HT1080 (cell line): ENCODE data around the gene SLC22A31. TPM values are rescaled to one million over a fixed set of nuclear protein-coding genes. Genes with fewer than 3 reads are reported as not detected.
"Not testable (repeated sequence)": the region's sequence is repeated elsewhere in the genome, so short reads cannot be mapped to it uniquely, and the experiment has no call there.

Source experiments
- DNase-seq: peaks from one replicate; pipeline ENCODE4 v3.0.0-alpha.2; 2015; ENCODE audit warnings: low read depth
- polyA plus RNA-seq, 2 experiments: library from polyadenylated mRNA; depleted of rRNA; stranded (reverse); fragments of >200 nt; gene quantifications; 2 replicates each; pipeline ENCODE4 v1.2.3, GENCODE V29; 2015
- total RNA-seq: library from RNA; depleted of rRNA; stranded (reverse); fragments of >200 nt; shearing (Covaris generic); gene quantifications from 2 replicates; pipeline ENCODE4 v1.2.3, GENCODE V29; 2014; rRNA removed

Gene SLC22A31
- not detected in 2 replicates for total RNA-seq
- polyA plus RNA-seq (2015; cell fraction: cytosol; rRNA removed): not detected in 2 replicates
- polyA plus RNA-seq (2015; cell fraction: nucleus; rRNA removed): 0.06 TPM in 1 of 2 replicates, not detected in the other

- DNase-seq: no peak
Observed at GRCh38 chr16:89200124-89200849, at the start of gene SLC22A31. Gene SLC22A31, minus strand, starts transcription at chr16:89200537. Its CDS starts 36 bp downstream, at chr16:89200501.

GRCh38 chr16:89248196-89248982 is 48.1 kb upstream of the SLC22A31 start:
- DNase-seq: no peak

GRCh38 chr16:89247734-89248075 is 47.4 kb upstream of the SLC22A31 start:
- DNase-seq: not testable (repeated sequence)

- no peak for DNase-seq
Observed at GRCh38 chr16:89246903-89247733, 46.8 kb upstream of the SLC22A31 start.

GRCh38 chr16:89246383-89246902 is 46.1 kb upstream of the SLC22A31 start:
- no peak for DNase-seq

- DNase-seq: no peak
Observed at GRCh38 chr16:89244754-89245153, 44.4 kb upstream of the SLC22A31 start.

- DNase-seq: not testable (repeated sequence)
Observed at GRCh38 chr16:89244264-89244663, 43.9 kb upstream of the SLC22A31 start.

GRCh38 chr16:89243664-89244063 is 43.3 kb upstream of the SLC22A31 start:
- DNase-seq: no peak

- DNase-seq: no peak
Observed at GRCh38 chr16:89242795-89243200, 42.5 kb upstream of the SLC22A31 start.

GRCh38 chr16:89241187-89242007 is 41.1 kb upstream of the SLC22A31 start:
- DNase-seq: peak; percentile 71

GRCh38 chr16:89237733-89238132 is 37.4 kb upstream of the SLC22A31 start:
- no peak for DNase-seq

- no peak for DNase-seq
Observed at GRCh38 chr16:89233678-89234490, 33.5 kb upstream of the SLC22A31 start.

- DNase-seq: no peak
Observed at GRCh38 chr16:89232107-89232506, 31.8 kb upstream of the SLC22A31 start.

GRCh38 chr16:89230255-89230654 is 29.9 kb upstream of the SLC22A31 start:
- no peak for DNase-seq

GRCh38 chr16:89224665-89225064 is 24.3 kb upstream of the SLC22A31 start:
- DNase-seq: no peak

GRCh38 chr16:89222931-89223330 is 22.6 kb upstream of the SLC22A31 start:
- no peak for DNase-seq

GRCh38 chr16:89221604-89222003 is 21.3 kb upstream of the SLC22A31 start:
- no peak for DNase-seq

- no peak for DNase-seq
Observed at GRCh38 chr16:89219365-89219764, 19.0 kb upstream of the SLC22A31 start.

GRCh38 chr16:89217388-89218191 is 17.3 kb upstream of the SLC22A31 start, which contains the start of gene ZNF778:
Gene ZNF778, plus strand, starts transcription at chr16:89217703. Its CDS starts 3,425 bp downstream, at chr16:89221128.
- peak; percentile 82 for DNase-seq
